ENCODE results near the gene PREX1. TPM values are rescaled to one million over a fixed set of nuclear protein-coding genes. Genes with fewer than 3 reads are reported as not detected.

Gene PREX1
- total and polyA plus RNA-seq, 2 experiments from 2014 or later, result 2.4 to 10.3 TPM

GRCh38 chr20:48697845-48698491, 129.8 kb downstream of the PREX1 start (continued):
- TF ChIP-seq ETS1 (IDR thresholded peaks at IDR 0.05) (no peak), JUNB (IDR thresholded peaks at IDR 0.05; ENCODE audit: unreplicated experiment) (no peak), POLR2AphosphoS5 (IDR thresholded peaks at IDR 0.05; ENCODE audit: low read depth) (no peak), ZNF114 (CRISPR knock-in tag; IDR thresholded peaks at IDR 0.05) (no peak), NANOG (IDR thresholded peaks at IDR 0.05; ENCODE audit: borderline replicate concordance) (no peak), REST (IDR thresholded peaks at IDR 0.05; ENCODE audit: unreplicated experiment) (no peak)

GRCh38 chr20:48696671-48697070, 131.1 kb downstream of the PREX1 start:
- H3K27me3 ChIP-seq (ENCODE audit: insufficient read depth), result no peaks in the 10 kb centered on the region
- Mint-ChIP-seq H3K4me1 (peaks cover 6% of the 10 kb centered on the region; the same call in 2 of the 3 replicates), H3K4me3 (no peak overlapping the region), H3K27me3 (ENCODE audit: insufficient read depth, low read depth, poor library complexity) (peaks cover 2% of the 10 kb centered on the region), H3K9me3 (no peaks in the 10 kb centered on the region), H3K36me3 (ENCODE audit: low read depth) (no peaks in the 10 kb centered on the region), H3K27ac (no peak overlapping the region)
- no peaks in the 10 kb centered on the region for H3K79me2 ChIP-seq (replicated peaks; ENCODE audit: insufficient read depth)
- no peak overlapping the region for H2AFZ ChIP-seq
- no peak overlapping the region for H3K4me2 ChIP-seq
- H3K36me3 ChIP-seq (ENCODE audit: insufficient read depth), result no peaks in the 10 kb centered on the region
- no peak for ATAC-seq
- no peak overlapping the region for H3K4me3 ChIP-seq
- DNase-seq (ENCODE audit: low spot score), result no peak
- no peaks in the 10 kb centered on the region; the same call in 1 of the 2 replicates for H3K4me1 ChIP-seq (ENCODE audit: insufficient read depth)
- no peaks in the 10 kb centered on the region for H3F3A ChIP-seq (replicated peaks; ENCODE audit: low read depth)
- H3K9me2 ChIP-seq (ENCODE audit: insufficient read depth), result 0 out of 2 replicates have a peak, but pooled peaks cover 11% of the 10 kb centered on the region
- H3K27ac ChIP-seq (ENCODE audit: low read depth), result no peak overlapping the region
- H4K20me1 ChIP-seq (replicated peaks; ENCODE audit: insufficient read depth), result no peaks in the 10 kb centered on the region
- TF ChIP-seq ETS1 (IDR thresholded peaks at IDR 0.05) (no peak), CREB1 (CRISPR knock-in tag; IDR thresholded peaks at IDR 0.05; ENCODE audit: low read depth) (no peak), EZH2 (IDR thresholded peaks at IDR 0.05; ENCODE audit: low read depth, unreplicated experiment) (no peak), ZNF331 (CRISPR knock-in tag; IDR thresholded peaks at IDR 0.05; ENCODE audit: low read depth) (no peak), STAT1 (IDR thresholded peaks at IDR 0.05; ENCODE audit: unreplicated experiment) (no peak), ZNF114 (CRISPR knock-in tag; IDR thresholded peaks at IDR 0.05) (no peak), ZNF462 (CRISPR knock-in tag; IDR thresholded peaks at IDR 0.05) (no peak), NANOG (IDR thresholded peaks at IDR 0.05; ENCODE audit: borderline replicate concordance) (no peak)
